Ovary (tissue), 3 donors: ENCODE results near the gene GATB.

Experiments used
- EP300 ChIP-seq: sonication (generic); formaldehyde crosslinking; IDR thresholded peaks from one replicate; pipeline ENCODE4 v1.6.1; 2017; ENCODE audit warnings: antibody characterized with exemption
- POLR2A ChIP-seq: fragments of 450-650 bp; IDR thresholded peaks from one replicate; pipeline ENCODE4 v1.6.1; 2017; ENCODE audit warnings: antibody characterized with exemption, mild to moderate bottlenecking, moderate library complexity
- TF ChIP-seq, protein P1 (sequence below), 3 donors: fragments of 450-650 bp in 2 of 3; fragments of 200-600 bp in 1 of 3; IDR thresholded peaks; one replicate each; pipeline versions ENCODE4 v1.5.1 to v1.8.0; 2016 to 2022; ENCODE audit warnings: antibody characterized with exemption in 3 of 3, mild to moderate bottlenecking in 1 of 3
- donor health status: DM: no; HTN: no; CAD: no.

GRCh38 chr4:151782296-151782695 lies 21.5 kb upstream of the GATB start:
- TF ChIP-seq, protein P1, sequence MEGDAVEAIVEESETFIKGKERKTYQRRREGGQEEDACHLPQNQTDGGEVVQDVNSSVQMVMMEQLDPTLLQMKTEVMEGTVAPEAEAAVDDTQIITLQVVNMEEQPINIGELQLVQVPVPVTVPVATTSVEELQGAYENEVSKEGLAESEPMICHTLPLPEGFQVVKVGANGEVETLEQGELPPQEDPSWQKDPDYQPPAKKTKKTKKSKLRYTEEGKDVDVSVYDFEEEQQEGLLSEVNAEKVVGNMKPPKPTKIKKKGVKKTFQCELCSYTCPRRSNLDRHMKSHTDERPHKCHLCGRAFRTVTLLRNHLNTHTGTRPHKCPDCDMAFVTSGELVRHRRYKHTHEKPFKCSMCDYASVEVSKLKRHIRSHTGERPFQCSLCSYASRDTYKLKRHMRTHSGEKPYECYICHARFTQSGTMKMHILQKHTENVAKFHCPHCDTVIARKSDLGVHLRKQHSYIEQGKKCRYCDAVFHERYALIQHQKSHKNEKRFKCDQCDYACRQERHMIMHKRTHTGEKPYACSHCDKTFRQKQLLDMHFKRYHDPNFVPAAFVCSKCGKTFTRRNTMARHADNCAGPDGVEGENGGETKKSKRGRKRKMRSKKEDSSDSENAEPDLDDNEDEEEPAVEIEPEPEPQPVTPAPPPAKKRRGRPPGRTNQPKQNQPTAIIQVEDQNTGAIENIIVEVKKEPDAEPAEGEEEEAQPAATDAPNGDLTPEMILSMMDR (IDR thresholded peaks at IDR 0.05), result no peak
- TF ChIP-seq POLR2A, result no peak
- TF ChIP-seq EP300, result no peak
